Activated gamma-delta T cell (primary cell): ENCODE results near the gene DLX1.
"Not testable (repeated sequence)": the region's sequence is repeated elsewhere in the genome, so short reads cannot be mapped to it uniquely, and the experiment has no call there.

Experiments used
- DNase-seq: peaks from one replicate; lab custom pipeline; 2025; lab: John Stamatoyannopoulos, UW

Gene DLX1

GRCh38 chr2:172114579-172114978 is 29.3 kb downstream of the DLX1 start:
- no peak for DNase-seq

GRCh38 chr2:172116107-172116506 is 30.8 kb downstream of the DLX1 start:
- DNase-seq: no peak

GRCh38 chr2:172119089-172119488 is 33.8 kb downstream of the DLX1 start:
- no peak for DNase-seq

- DNase-seq: no peak
These were observed 34.8 kb downstream of the DLX1 start for GRCh38 chr2:172120118-172120517.

- DNase-seq: no peak
These were observed 43.2 kb downstream of the DLX1 start for GRCh38 chr2:172128484-172128883.

GRCh38 chr2:172129404-172129803 is 44.1 kb downstream of the DLX1 start:
- DNase-seq: no peak

GRCh38 chr2:172131713-172132555 is 46.6 kb downstream of the DLX1 start:
- DNase-seq: no peak

GRCh38 chr2:172134270-172134669 is 49.0 kb downstream of the DLX1 start:
- no peak for DNase-seq

GRCh38 chr2:172135446-172135845 is 50.1 kb downstream of the DLX1 start:
- DNase-seq: no peak

DNA sequence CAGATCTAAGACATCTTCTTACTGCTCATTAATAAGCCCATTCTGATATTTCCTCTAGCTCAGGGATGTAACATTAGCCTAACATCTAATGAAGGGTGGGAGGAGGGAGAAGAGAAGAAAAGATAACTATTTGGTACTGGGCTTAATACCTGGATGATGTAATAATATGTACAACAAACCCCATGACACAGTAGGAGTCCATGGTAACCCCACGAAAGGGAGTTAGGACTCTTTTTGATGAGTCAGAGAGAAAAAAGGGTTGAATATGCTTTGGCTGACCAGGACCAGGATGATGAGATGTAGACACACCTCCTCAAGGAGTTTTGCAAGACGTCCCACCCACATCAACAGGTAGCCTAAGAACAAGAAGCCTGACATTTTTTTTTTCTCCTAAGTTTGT is 51.8 kb downstream of the DLX1 start:
- no peak for DNase-seq

DNA sequence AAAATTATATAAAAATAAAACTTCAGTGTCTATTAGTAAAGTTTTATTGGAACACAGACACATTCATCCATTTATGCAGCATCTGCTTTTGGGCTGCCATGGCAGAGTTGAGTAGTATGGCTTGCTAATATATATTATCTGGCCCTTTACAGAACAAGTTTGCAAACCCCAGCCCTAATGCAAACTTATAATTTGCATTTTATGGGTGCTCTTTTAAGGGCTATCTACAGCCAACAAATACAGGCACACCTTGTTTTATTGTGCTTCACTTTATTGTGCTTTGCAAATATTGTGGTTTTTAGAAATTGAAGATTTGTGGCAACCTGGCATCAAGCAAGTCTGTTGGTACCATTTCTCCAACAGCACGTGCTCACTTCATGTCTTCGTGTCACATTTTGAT is 52.6 kb downstream of the DLX1 start:
- no peak for DNase-seq

DNA sequence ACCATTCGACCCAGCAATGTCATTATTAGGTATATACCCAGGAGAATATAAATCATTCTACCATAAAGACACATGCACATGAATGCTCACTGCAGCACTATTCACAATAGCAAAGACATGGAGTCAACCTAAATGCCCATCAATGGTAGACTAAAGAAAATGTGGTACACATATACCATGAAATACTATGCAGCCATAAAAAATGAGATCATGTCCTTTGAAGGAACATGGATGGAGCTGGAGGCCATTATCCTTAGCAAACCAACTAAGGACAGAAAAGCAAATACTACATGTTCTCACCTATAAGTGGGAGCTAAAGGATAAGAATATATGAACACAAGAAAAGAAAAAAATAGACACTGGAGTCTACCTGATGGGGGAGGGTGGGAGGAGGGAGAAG is 53.4 kb downstream of the DLX1 start:
- DNase-seq: not testable (repeated sequence)
